Activated CD8-positive, alpha-beta memory T cell treated with anti-CD3 and anti-CD28 coated beads, Interleukin-2, amount 50 U/mL, for 1 hour (primary cell): ENCODE data around the gene DAB1.
"Not testable (repeated sequence)": the region's sequence is repeated elsewhere in the genome, so short reads cannot be mapped to it uniquely, and the experiment has no call there.

ENCODE experiments used
- DNase-seq: peaks from one replicate; pipeline ENCODE4 v3.0.0-alpha.2; 2020; ENCODE audit errors: extremely low read depth

DAB1 gene

DNA sequence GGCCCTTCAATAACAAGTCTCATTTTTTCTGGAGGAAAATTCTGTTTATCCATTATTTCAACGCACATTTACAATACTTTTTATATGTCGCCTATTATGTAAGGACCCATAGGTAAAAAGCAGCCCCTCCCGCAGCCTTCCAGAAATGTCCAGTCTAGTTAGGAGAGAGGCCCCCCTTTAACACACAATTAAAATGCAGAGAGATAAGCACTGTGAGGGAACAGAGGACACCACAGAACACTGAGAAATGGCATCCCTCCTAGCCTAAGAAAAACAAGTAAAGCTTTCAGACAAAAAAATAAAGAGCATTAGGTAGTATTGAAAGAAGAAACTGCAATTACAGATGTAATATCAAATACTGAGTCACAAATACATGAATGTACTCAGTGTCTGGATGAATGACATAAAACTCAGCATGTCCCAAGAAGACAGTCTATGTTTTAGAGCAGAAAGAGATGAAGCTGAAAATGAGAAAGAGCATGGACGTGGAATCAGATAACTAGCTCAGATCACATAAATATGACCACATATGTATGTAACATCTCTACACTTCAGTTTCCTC lies 62.9 kb downstream of the DAB1 start:
- no peak for DNase-seq

DNA sequence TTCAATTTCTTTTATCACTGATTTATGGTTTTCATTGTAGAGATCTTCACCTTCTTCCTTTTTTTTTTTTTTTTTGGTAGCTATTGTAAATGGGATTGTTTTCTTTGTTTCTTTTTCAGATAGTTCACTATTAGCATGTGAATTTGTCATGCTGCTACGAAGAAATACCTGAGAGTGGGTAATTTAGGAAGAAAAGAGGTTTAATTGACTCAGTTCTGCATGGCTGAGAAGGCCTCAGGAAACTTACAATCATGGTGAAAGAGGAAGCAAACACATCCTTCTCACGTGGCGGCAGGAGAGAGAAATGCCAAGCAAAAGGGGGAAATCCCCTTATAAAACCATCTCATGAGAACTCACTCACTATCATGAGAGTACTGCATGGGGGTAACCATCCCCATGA lies 66.4 kb downstream of the DAB1 start:
- DNase-seq: no peak

DNA sequence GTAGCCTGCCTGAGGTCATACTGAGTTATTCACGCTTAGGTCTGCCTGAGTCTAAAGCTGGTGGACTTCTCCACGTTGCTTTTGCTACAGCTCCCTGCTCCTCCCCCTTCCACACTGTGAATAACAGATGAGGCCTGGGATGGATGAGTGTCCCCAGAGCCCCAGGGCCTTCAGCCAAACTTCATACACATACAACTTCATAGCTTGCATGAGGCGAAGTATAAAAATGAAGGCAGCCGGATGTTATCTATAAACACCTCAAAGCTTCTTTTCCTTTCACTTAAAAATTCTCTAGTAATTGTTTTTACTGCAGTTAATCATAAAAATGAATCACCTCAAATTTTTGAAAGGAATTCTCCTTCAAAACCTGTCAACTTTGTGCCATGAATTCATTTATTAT lies 70.2 kb downstream of the DAB1 start:
- no peak for DNase-seq

DNA sequence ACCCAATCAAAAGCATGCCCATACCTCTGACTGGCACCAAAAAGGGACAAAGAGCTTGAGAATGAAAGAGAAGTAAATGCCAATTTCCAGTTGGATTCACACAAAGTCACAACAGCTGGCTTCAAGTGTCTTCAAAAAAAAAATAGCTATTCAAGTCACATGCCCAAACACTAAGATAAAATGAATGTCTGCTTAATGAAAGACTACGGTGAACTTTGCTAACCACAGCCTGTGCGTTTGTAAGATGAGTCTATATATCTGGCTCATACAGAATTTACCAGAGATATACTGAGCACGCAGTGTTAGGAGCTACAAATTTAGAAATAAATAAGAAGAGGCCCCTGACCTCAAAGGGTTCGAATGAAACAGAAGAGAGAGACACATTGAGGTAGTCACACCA lies 73.2 kb downstream of the DAB1 start:
- DNase-seq: no peak

DNA sequence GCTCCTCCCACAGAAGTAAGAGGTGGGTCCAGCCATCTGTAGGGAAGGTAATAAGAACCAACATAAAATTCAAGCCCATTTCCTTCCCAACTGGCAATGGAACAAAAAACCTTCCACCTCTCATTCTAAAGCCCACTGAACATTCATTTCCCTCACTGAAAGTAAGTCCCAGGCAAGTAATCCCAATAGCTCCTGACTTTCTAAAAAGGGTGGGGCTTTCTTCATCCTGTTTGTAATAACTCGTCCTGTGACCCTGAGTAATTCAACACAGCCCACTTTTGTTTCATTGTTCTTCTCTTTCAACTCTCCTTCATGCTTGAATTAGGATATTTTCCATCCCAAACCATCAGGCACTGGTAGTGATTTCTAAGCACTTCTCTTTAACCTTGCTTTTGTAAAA lies 74.9 kb downstream of the DAB1 start:
- no peak for DNase-seq

DNA sequence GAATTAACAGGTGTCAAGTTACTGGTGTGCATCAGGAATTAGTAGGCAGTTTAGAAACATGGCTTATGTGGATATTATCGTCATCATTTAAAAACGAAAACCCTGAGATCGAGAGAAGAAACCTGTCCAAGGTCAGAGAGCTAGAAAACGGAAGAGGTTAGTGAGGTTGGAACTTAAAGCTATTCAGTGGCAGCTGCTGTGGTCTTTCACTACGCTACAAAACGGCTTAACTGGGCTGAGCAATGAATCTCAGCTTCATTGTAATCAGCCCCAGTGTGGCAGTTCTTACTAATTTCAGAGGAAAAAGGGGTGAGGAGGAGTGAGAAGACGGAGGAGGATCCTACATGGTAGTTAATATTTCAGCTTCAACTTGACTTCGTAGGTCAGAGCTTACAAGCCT lies 77.9 kb downstream of the DAB1 start:
- no peak for DNase-seq

DNA sequence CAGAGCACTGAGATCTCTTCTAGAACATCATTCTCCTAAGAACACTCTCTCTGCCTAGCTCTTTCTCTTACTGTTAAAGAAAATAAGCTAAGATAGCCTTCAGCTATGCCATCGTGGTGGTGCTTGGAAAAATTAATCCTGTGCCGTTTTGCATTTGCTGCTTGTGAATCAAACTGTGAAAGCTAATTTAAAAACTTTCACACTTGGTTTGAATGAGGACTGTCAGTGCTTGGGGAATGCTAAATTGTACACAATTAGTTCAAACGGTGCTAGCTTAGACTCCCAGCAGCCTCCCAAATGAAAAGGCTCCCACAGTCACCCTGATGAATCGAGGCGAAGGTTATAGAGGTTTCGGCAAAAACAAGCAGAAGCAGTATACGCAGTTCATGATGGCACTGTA lies 79.6 kb downstream of the DAB1 start:
- no peak for DNase-seq

DNA sequence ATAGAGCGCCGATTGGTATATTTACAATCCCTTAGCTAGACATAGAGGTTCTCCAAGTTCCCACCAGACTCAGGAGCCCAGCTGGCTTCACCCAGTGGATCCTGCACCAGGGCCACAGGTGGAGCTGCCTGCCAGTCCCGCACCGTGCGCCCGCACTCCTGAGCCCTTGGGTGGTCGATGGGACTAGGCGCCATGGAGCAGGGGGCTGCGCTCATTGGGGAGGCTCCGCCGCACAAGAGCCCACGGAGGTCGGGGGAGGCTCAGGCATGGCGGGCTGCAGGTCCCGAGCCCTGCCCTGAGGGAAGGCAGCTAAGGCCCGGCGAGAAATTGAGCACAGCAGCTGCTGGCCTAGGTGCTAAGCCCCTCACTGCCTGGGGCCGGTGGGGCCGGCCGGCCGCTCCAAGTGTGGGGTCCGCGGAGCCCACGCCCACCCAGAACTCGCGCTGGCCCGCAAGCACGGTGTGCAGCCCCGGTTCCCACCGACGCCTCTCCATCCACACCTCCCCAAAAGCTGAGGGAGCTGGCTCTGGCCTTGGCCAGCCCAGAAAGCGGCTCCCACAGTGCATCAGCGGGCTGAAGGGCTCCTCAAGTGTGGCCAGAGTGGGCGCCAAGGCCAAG lies 80.5 kb downstream of the DAB1 start:
- not testable (repeated sequence) for DNase-seq

DNA sequence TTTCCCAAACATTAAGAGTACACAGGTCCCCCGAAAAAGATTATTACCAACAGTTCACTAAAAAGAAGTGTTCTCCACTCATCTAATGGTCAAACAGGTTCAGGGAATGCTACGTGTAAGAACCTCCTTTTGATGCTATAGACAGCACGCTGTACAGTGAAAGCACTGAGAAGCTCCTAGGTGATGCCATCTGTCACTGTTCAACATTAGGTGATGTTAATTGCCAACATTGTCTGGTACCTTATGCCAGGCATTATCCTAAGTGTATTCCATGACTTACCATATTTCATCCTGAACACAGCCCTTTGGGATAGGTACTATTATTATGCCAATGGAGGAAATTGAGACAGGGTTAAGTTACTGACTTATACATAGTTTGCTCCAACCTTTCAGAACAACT lies 82.1 kb downstream of the DAB1 start:
- DNase-seq: no peak

DNA sequence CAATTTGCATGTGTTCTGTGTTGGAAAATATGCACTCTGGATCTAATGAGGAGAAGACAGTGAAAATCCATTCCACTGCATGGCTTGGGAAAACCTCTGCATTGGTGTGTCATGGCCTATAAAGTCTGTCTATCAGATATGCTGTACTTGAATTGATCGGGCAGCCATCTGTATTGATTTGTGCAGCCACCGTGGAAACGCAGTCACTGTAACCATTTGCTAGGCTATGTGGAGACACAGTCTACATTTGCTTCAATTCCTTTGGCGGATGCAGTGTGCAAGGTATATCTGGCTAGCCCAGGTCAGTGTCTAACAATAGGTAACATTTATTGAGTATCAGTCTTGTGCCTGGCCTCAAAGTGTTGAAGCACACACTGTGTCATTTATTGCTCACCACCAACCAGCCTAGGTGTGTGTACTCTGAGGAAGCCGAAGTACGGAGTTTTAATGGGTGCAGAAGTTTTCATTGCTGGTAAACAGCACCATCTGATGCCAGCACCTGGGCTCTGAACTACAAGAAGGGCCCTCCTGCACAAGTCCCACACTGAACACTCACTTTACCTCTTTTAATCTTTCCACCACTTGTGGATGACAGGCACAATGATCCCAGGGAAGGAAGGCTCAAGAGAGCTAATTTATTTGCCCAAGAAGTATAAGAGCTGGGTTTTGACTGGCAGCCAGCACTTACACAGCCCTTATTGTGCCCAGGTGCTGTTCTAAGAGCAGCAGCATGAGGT lies 83.4 kb downstream of the DAB1 start:
- no peak for DNase-seq

DNA sequence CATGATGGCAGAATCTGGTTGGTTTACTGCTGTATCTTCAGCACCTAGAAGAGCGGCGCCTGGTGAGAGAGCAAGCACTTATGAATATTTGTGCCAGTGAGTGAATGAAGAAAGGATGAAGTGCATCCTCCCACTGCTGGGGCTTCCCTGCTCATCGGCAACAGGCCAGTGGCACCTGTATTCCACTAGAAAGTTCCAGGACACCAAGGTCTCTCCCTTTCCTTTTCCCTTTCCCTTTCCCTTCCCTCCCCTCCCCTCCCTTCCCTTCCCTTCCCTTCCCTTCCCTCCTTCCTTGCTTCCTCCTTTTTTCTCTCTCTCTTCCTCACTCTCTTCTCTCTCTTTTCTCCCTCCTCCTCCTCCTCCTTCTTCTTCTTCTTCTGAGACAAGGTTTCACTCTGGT lies 86.2 kb downstream of the DAB1 start:
- no peak for DNase-seq

DNA sequence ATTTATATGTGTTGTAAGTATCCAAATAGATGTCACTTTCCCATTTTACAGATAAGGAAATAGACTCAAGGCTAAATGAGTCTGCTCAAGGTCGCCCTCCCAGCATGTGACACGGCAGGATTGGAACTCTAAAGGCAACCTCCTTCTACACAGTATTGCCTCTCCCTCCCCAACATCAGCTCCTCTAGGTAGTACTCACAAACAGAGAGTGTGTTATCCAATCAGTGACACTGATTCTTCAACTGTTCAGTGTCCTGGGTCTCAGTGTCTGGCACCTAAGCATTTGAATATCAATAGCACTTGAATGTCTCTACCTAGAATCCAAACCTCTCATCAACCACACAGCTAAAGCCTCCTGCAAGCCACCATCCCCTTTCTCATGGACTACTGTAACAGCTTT lies 87.1 kb downstream of the DAB1 start:
- no peak for DNase-seq

DNA sequence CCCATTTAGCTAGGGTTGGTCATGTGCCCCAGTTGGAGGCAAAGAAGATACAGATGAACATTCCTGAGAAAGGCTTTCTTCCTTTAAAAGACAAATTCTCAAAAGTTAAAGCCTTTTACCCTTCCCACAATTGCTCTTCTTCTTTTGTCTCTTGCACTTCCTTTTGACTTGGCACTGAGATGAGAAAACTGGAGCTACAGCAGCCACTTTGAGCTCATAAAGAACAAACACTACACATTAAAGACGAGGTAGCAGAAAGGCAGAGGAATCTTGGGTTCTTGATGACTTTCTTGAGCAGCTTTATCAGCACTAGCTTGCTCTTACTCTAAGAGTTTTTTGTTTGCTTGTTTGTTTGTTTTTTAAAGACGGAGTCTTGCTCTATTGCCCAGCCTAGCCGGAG lies 92.2 kb downstream of the DAB1 start:
- DNase-seq: no peak

DNA sequence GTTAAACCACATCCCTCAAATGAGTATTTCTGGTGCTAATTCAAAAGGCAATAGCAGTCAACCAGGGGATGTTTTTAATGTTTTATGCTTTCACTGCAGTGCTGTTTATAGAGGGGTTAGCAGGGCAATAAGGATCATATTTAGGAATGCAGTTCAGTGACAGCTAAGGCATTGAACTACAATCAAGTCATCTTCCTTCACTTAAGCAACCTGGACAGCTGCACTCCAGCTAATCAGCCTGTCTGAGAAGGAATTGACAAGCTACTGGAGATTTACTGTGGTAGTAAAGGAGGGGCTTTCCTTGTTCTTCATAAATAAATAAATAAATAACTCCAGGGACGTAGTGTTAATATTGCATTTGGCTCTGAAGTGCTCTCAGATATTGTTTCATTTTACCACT lies 93.9 kb downstream of the DAB1 start:
- DNase-seq: no peak

DNA sequence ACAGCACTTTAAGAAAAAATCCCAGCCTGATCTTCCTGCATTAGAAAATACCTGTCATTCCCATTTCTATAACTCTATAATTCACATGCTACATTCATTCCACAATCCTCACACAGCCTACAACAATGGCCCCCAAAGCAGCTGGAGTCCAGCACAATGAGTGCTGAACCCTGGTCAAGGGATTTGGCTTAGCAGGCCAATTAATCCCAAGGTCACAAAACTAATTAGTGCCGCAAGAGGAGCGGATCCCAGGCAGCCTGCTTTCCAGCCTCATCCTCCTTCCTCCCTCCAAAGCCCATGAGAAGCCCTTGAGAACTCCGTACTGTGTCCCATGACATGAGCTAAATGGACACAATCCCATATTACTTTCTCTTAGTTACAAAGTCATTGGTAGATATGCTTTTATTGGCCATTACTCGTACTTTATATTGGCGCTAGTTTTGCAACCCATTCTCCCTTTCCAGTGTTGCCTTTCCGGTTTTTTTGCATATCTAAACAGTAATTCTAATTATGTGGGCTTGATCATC lies 94.8 kb downstream of the DAB1 start:
- no peak for DNase-seq

DNA sequence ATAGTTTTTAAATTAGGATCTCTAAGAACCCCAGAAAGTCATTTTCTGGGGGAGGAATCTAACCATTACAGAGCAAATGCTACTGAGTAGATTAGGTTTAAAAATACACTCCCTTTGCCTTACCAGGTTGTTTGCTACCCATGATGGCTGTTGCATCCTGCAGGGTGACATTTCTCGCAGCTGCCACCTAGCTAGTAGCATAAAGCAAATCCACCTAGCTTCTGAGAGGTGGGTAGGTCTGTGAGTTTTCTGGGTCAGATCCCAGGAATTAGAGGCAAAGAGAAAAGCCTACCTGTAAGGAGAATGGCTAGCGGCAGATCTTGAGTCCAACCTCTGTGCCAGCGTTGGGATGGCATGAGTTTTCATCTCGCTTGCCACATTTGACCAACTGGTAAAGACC lies 95.9 kb downstream of the DAB1 start:
- no peak for DNase-seq

DNA sequence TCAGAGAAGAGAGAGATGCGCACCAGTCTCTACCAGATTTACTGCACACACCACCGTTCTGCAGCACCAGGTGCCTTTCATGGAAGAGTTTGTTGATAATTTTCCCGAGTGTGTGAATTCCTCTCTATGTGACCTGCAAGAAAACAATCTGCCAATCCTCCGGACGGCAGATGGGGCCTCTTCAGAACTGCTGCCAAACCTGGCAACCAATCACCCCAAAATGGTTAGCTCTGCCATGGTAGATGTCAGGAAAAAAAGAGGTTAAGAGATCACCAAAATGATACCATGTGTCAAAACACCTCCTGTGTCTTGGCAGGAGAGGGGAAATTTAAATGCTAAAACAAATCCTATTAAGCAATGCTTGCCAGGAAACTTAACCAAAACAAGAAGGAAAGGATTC lies 96.5 kb downstream of the DAB1 start:
- DNase-seq: no peak

DNA sequence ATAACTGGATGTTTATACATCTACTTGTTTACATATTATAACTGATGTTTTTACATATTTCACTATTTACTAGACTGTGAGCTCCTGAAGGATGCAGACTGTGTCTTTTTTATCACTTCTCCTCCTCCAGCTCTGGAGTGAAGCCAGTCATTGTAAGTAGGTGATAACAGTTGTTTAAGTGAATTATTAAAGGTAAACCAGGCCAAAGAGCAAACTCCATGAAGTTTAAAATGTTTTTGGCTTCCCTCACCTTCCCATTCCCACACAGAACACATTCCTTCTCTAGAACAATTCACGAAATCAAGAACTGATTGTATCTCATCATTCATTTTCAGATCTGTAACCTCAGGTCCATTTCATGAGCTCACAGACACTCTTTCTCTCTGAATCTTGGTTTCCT lies 98.3 kb downstream of the DAB1 start:
- no peak for DNase-seq

DNA sequence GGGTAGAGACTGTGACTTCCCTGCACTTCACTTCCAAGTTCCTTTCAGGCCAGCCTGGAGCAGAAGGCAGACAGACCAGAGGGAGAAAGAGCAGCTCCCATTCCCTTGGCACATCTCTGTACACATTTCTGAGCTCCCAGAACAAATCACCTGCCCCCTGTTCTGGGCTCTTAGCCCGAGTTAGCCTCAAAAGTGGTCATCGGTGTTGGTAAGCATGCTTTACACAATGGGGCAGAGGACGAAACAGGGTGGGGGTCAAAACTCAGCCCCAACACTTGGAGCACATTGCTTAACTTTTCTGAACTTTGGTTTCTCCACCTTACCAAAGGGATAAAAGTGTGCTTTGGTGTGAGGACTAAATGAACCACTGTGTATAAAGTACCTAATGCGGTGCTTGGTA lies 98.7 kb downstream of the DAB1 start:
- DNase-seq: no peak

DNA sequence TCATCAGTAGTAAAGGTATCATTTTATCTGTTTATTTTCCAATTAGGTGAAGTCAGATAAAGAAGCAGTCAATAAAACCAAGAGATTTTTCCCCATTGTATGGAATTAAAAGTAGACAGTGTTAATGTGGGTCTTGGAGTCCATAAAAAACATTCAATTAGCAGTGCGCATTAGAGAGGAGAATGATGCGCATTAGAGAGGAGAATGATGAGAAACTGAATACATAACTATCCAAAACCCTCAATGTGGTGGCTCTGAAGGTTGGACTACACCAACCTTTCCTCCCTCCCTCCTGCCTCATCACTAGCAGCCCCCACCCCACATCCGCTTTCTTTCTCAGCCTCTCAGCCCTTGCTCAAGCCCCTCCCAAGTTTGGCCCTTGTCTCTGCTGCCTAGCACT lies 99.5 kb downstream of the DAB1 start:
- no peak for DNase-seq

DNA sequence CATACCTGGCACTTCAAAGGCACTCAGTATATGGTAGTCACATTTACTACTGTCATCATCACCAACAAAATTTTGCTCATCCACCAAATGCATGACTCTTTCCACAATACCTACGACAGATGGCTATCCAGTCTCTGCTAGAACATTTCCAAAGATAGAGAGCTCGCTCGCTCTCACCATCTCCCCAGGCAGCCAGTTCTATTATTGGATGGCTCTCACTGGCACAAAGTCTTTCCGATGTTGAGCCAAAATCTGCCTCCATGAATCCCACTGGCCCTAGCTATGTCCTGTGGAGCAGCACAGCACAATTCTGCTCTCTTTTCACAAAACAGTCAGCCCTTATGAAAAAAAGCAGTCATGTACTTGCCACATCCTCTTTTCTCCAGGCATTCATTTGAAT lies 102.1 kb downstream of the DAB1 start:
- no peak for DNase-seq

DNA sequence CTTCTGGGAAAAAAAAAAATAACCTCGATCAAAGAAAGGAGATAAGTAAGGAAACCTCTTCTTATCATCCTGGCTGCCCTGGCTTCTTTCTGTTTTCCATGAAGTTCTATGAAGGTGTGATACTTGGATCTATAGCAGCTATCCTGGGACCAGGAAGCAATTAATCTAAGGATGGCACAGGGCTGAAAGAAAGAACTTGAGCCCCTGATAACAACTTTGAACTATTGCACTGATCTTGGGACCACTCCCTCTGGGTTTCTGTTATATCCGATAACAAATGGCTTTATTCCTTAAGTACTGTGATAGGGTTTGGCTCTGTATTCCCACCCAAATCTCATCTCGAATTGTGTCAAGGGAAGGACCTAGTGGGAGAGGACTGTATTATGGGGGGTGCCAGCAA lies 104.1 kb downstream of the DAB1 start:
- no peak for DNase-seq

DNA sequence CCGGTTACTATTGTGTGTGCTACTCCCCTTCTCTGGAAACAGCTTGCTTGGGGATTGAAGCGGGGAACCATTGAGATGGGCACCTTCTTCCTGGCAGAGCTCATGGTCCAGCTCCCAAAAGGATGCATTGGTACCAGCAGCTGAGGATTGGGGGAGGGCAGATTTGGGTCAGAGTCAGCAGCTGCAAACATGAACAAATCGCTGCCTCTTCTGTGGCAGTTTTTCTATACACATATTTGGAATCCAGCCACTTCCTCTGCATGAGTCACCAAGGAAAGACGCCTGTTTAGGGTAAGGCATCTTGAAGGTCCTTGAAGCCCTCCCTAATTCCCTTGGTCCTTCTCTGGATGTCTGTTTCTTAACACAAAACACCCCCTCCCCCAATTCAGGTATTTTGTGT lies 104.7 kb downstream of the DAB1 start:
- no peak for DNase-seq
